Suprapubic skin (tissue), 4 donors: ENCODE data around the gene SLC24A1. TPM values are rescaled to one million over a fixed set of nuclear protein-coding genes. Genes with fewer than 3 reads are reported as not detected.

Experiments
- DNase-seq, 2 donors: peaks; one replicate each; pipeline ENCODE4 v3.0.0-alpha.2; 2019; ENCODE audit warnings: low spot score in 2 of 2
- H3K27ac ChIP-seq: fragments of 200-600 bp; sonication (generic); one replicate; pipeline ENCODE4 v1.5.1; 2019
- H3K27me3 ChIP-seq: fragments of 200-600 bp; sonication (generic); one replicate; pipeline ENCODE4 v1.5.1; 2019
- H3K36me3 ChIP-seq: fragments of 200-600 bp; sonication (generic); one replicate; pipeline ENCODE4 v1.5.1; 2019
- H3K4me1 ChIP-seq: fragments of 200-600 bp; sonication (generic); one replicate; pipeline ENCODE4 v1.5.1; 2019
- H3K4me3 ChIP-seq: fragments of 200-600 bp; sonication (generic); one replicate; pipeline ENCODE4 v1.5.1; 2019; ENCODE audit warnings: mild to moderate bottlenecking
- H3K9me3 ChIP-seq: fragments of 200-600 bp; sonication (generic); one replicate; pipeline ENCODE4 v1.5.1; 2019
- EP300 ChIP-seq: sonication (generic); formaldehyde crosslinking; IDR thresholded peaks from one replicate; pipeline ENCODE4 v1.6.1; 2017; ENCODE audit warnings: antibody characterized with exemption
- POLR2A ChIP-seq, 2 donors: fragments of 450-650 bp; IDR thresholded peaks; one replicate each; pipeline ENCODE4 v1.6.1; 2017; ENCODE audit warnings: antibody characterized with exemption in 2 of 2, mild to moderate bottlenecking in 2 of 2, moderate library complexity in 2 of 2
- POLR2AphosphoS5 ChIP-seq, 3 donors: sonication (generic); formaldehyde crosslinking; IDR thresholded peaks; one replicate each; pipeline ENCODE4 v1.6.1; 2017; ENCODE audit warnings: antibody characterized with exemption in 3 of 3
- WGBS: methylation state at CpG from one replicate; pipeline ENCODE4 v1.1.5; 2018; 5-methylcytosine and 5-hydroxymethylcytosine counted together
- total RNA-seq, 4 donors: library from RNA; depleted of rRNA; stranded (reverse); fragments of >200 nt; gene quantifications; one replicate each; pipeline ENCODE4 v1.1.0, GENCODE V29; 2016
- TF ChIP-seq, protein P1 (sequence below), 2 donors: fragments of 200-600 bp in 1 of 2; fragments of 450-650 bp in 1 of 2; sonication (generic) in 1 of 2; IDR thresholded peaks; one replicate each; pipeline ENCODE4 v1.5.1; 2016 to 2019; ENCODE audit warnings: antibody characterized with exemption in 2 of 2, mild to moderate bottlenecking in 1 of 2, moderate library complexity in 1 of 2

SLC24A1 gene
- total RNA-seq, 4 donors from 2014 or later, result 4.5 to 14.0 (median 9.4) TPM

- no peak for DNase-seq
- no peak overlapping the region for H3K27ac ChIP-seq
- 49% methylated on average over 6 of the region's 6 CpGs for WGBS
These were observed 20.9 kb downstream of the SLC24A1 start for GRCh38 chr15:65642594-65642993.

DNA sequence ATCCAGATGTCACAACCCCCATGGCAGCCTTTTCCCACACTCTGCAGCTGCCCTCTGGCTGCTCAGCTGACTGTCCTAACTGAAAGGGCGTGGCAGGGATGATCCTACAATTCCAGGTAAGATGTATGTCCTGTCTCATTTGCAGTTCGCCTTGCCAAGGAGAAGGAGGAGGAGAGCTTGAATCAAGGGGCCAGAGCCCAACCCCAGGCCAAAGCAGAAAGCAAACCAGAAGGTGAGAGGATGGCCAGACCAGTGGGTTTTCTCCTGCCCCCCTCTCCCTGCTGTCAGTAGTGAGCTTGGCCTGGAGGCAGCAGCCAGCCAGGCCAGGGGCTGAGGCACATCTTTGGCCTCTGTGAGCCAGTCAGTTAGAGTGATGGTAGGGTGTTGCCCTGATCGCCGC lies 22.5 kb downstream of the SLC24A1 start:
- H3K27me3 ChIP-seq, result no peaks in the 10 kb centered on the region
- H3K36me3 ChIP-seq, result peaks cover 3% of the 10 kb centered on the region
- no peak for DNase-seq
- H3K4me3 ChIP-seq, result no peak overlapping the region
- H3K9me3 ChIP-seq, result no peaks in the 10 kb centered on the region
- H3K27ac ChIP-seq, result no peak overlapping the region
- H3K4me1 ChIP-seq, result no peaks in the 10 kb centered on the region
- TF ChIP-seq POLR2AphosphoS5 (IDR thresholded peaks at IDR 0.05) (no peak), EP300 (no peak), POLR2A (IDR thresholded peaks at IDR 0.05) (no peak)
- TF ChIP-seq, protein P1, sequence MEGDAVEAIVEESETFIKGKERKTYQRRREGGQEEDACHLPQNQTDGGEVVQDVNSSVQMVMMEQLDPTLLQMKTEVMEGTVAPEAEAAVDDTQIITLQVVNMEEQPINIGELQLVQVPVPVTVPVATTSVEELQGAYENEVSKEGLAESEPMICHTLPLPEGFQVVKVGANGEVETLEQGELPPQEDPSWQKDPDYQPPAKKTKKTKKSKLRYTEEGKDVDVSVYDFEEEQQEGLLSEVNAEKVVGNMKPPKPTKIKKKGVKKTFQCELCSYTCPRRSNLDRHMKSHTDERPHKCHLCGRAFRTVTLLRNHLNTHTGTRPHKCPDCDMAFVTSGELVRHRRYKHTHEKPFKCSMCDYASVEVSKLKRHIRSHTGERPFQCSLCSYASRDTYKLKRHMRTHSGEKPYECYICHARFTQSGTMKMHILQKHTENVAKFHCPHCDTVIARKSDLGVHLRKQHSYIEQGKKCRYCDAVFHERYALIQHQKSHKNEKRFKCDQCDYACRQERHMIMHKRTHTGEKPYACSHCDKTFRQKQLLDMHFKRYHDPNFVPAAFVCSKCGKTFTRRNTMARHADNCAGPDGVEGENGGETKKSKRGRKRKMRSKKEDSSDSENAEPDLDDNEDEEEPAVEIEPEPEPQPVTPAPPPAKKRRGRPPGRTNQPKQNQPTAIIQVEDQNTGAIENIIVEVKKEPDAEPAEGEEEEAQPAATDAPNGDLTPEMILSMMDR (IDR thresholded peaks at IDR 0.05), result no peak
- WGBS, result 92% methylated on average over 4 of the region's 4 CpGs

More at GRCh38 chr15:65642594-65642993, 20.9 kb downstream of the SLC24A1 start:
- H3K9me3 ChIP-seq, result no peaks in the 10 kb centered on the region
- H3K4me1 ChIP-seq, result peaks cover 9% of the 10 kb centered on the region
- no peak for TF ChIP-seq EP300
- TF ChIP-seq, protein P1 (IDR thresholded peaks at IDR 0.05), result no peak
- no peak for TF ChIP-seq POLR2A (IDR thresholded peaks at IDR 0.05)
- TF ChIP-seq POLR2AphosphoS5 (IDR thresholded peaks at IDR 0.05), result no peak
- H3K36me3 ChIP-seq, result peaks cover 3% of the 10 kb centered on the region
- H3K4me3 ChIP-seq, result no peak overlapping the region
- H3K27me3 ChIP-seq, result no peaks in the 10 kb centered on the region

GRCh38 chr15:65645392-65645791 lies 23.7 kb downstream of the SLC24A1 start:
- Histone ChIP-seq H3K4me1 (no peaks in the 10 kb centered on the region), H3K4me3 (no peak overlapping the region), H3K9me3 (no peaks in the 10 kb centered on the region), H3K36me3 (peaks cover 3% of the 10 kb centered on the region), H3K27me3 (no peaks in the 10 kb centered on the region), H3K27ac (no peak overlapping the region)
- no peak for DNase-seq
- 97% methylated on average over 4 of the region's 4 CpGs for WGBS
- TF ChIP-seq POLR2A (IDR thresholded peaks at IDR 0.05), result no peak
- no peak for TF ChIP-seq POLR2AphosphoS5 (IDR thresholded peaks at IDR 0.05)
- TF ChIP-seq, protein P1 (IDR thresholded peaks at IDR 0.05), result no peak
- TF ChIP-seq EP300, result no peak

GRCh38 chr15:65646486-65646885 lies 24.7 kb downstream of the SLC24A1 start:
- H3K4me1 ChIP-seq, result no peaks in the 10 kb centered on the region
- DNase-seq, result no peak
- WGBS, result 89% methylated on average over 4 of the region's 4 CpGs
- H3K9me3 ChIP-seq, result no peaks in the 10 kb centered on the region
- H3K4me3 ChIP-seq, result no peak overlapping the region
- H3K36me3 ChIP-seq, result peaks cover 3% of the 10 kb centered on the region
- TF ChIP-seq EP300, result no peak
- TF ChIP-seq, protein P1 (IDR thresholded peaks at IDR 0.05), result no peak
- no peak for TF ChIP-seq POLR2AphosphoS5 (IDR thresholded peaks at IDR 0.05)
- no peak for TF ChIP-seq POLR2A (IDR thresholded peaks at IDR 0.05)
- H3K27ac ChIP-seq, result no peak overlapping the region
- no peaks in the 10 kb centered on the region for H3K27me3 ChIP-seq

- no peak overlapping the region for H3K4me3 ChIP-seq
- H3K36me3 ChIP-seq, result peaks cover 6% of the 10 kb centered on the region
- no peak for DNase-seq
- H3K4me1 ChIP-seq, result peaks cover 5% of the 10 kb centered on the region
- 92% methylated on average over 12 of the region's 12 CpGs for WGBS
- TF ChIP-seq, protein P1 (IDR thresholded peaks at IDR 0.05), result no peak
- TF ChIP-seq POLR2A (IDR thresholded peaks at IDR 0.05) (no peak), EP300 (no peak), POLR2AphosphoS5 (IDR thresholded peaks at IDR 0.05) (no peak)
- H3K9me3 ChIP-seq, result no peaks in the 10 kb centered on the region
- no peak overlapping the region for H3K27ac ChIP-seq
- no peaks in the 10 kb centered on the region for H3K27me3 ChIP-seq
These were observed 28.7 kb downstream of the SLC24A1 start for GRCh38 chr15:65650312-65651041.
